ENCODE measurements around the gene SEPTIN10.

The SEPTIN10 gene

DNA sequence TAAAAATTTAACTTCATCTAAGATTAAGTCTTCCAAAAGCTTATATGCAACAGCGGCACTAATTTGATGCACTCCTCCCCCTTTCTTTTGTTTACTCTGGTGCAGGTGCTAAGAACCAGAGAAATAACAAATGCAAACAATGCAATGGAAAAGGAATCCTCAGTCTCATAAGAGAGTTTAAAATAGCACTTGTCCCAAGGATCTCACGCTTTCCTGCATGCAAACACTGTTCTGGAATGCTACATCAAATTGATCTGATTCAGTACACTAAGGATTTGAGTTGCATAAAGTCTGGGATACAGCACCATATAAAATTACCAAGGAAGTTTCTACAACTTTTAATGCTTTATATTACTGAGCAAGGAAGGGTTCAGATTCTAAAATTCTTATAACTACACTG lies 50.5 kb downstream of the SEPTIN10 start:
- H3K27ac ChIP-seq = no peak overlapping the region
- CTCF ChIA-PET = interaction anchor here (0.7 kb wide), 1 partner anchor 11 kb away, joined by 6 read pairs; no protein-coding TSS in a partner anchor
- TF ChIP-seq CTCF (conservative IDR thresholded peaks at IDR 0.05; ENCODE audit: low read depth) = no peak
- POLR2A ChIA-PET (ENCODE audit: low non-redundant PET) = no interaction called here
- no peak for DNase-seq (ENCODE audit: low spot score)

DNA sequence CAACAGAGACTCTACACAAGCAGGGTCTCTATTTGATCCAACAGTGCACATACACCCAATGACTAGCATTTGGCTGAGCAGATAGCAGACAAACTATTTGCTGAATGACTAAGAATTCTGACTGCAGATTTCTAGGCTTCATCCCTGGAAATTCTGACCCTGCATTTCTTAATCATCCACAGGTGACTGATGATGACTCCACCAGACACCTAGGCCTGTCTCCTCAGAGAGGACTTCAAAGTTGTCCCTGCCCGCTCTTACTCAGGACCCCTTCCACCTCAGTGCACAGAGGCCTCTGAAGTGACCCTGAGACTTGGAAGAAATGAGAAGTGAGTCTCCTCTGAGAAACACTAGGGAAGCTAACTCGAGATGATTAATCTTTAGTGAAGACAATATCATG lies 51.3 kb downstream of the SEPTIN10 start:
- POLR2A ChIA-PET (ENCODE audit: low non-redundant PET) = no interaction called here
- TF ChIP-seq CTCF (conservative IDR thresholded peaks at IDR 0.05; ENCODE audit: low read depth) = no peak
- DNase-seq (ENCODE audit: low spot score) = peak; percentile 16
- no peak overlapping the region for H3K27ac ChIP-seq
- CTCF ChIA-PET = no interaction called here

DNA sequence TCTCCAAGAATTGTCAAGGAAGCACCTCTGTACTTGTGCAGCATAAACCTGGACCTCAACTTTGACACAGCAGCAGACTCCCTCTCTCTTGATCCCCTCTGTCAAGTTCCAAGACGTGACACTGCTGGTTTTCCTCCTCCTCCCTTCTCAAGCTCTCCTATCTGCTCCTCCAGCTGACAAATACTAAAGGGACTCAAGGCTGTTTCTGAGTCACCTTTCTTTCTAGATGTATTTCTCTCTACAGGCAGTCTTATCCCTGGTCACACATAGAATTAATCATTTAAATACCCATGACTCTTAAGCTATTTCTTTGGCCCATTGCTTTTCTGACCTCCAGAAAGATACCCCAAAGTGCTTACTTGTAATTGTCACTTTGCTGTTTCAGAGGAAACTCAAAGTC lies 53.5 kb downstream of the SEPTIN10 start:
- ChIA-PET POLR2A (ENCODE audit: low non-redundant PET) (no interaction called here), CTCF (interaction anchor here (0.6 kb wide), 1 partner anchor 913 kb away, joined by 3 read pairs; no protein-coding TSS in a partner anchor)
- TF ChIP-seq CTCF (conservative IDR thresholded peaks at IDR 0.05; ENCODE audit: low read depth) = no peak
- no peak for DNase-seq (ENCODE audit: low spot score)
- H3K27ac ChIP-seq = no peak overlapping the region

DNA sequence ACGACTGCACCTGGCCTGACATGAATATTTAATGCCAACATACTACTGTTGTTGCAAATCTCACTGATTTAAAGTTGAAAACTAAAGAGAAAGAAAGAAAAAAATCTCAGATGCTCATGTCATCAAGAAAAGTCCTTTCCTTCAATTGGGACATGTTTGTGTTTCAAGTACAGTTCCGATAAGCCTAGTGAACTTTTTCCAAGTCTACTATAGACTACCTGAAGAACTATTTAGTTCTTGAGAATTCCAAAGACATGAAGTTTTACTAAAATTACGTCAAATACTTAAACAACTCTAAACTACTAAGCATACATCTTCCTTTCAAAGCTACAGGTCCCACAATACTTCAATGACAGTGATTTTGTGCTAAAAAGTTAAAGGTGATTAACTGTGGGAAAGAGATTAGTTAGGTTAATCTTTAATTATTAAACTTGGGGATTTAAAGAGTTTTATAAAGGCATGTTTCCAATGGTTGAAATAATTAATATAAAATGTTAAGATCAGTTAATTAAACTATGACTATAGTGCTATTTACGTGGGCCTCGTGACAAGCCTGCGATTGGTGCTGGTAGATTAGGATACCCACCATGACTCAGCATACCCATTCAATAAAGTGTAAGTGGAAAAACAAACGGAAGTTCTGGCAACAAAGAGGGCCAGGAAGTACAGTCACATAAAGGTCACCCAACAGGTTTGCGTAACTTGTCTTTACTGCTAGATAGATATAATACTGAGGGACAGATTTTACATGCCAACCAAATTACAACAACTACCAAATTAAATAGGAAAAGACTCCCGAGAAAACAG lies 55.5 kb downstream of the SEPTIN10 start:
- ChIA-PET CTCF (no interaction called here), POLR2A (ENCODE audit: low non-redundant PET) (no interaction called here)
- peak overlapping the region; percentile 62 for H3K27ac ChIP-seq
- peak; percentile 81 for DNase-seq (ENCODE audit: low spot score)
- TF ChIP-seq CTCF (conservative IDR thresholded peaks at IDR 0.05; ENCODE audit: low read depth) = no peak

GRCh38 chr2:109557309-109557708 lies 56.5 kb downstream of the SEPTIN10 start:
- ChIA-PET CTCF (interaction anchor here (0.6 kb wide), 1 partner anchor 12 kb away, joined by 4 read pairs; no protein-coding TSS in a partner anchor), POLR2A (ENCODE audit: low non-redundant PET) (interaction anchor here (0.6 kb wide), 1 partner anchor 395 kb away, joined by 3 read pairs; no protein-coding TSS in a partner anchor)
- H3K27ac ChIP-seq = no peak overlapping the region
- no peak for DNase-seq (ENCODE audit: low spot score)
- no peak for TF ChIP-seq CTCF (conservative IDR thresholded peaks at IDR 0.05; ENCODE audit: low read depth)

GRCh38 chr2:109555346-109555900 lies 58.3 kb downstream of the SEPTIN10 start:
- ChIA-PET POLR2A (ENCODE audit: low non-redundant PET) (no interaction called here), CTCF (interaction anchor here (1.3 kb wide), 1 partner anchor 9 kb away, joined by 6 read pairs; no protein-coding TSS in a partner anchor)
- TF ChIP-seq CTCF (conservative IDR thresholded peaks at IDR 0.05; ENCODE audit: low read depth) = no peak
- no peak for DNase-seq (ENCODE audit: low spot score)
- H3K27ac ChIP-seq = no peak overlapping the region

All from RWPE1 (cell line).